Breast epithelium (tissue), 4 donors: ENCODE measurements around the gene MYL4. TPM values are rescaled to one million over a fixed set of nuclear protein-coding genes. Genes with fewer than 3 reads are reported as not detected.
"Not testable (repeated sequence)": the region's sequence is repeated elsewhere in the genome, so short reads cannot be mapped to it uniquely, and the experiment has no call there.

ENCODE experiments used
- DNase-seq, 2 donors: peaks; one replicate each; pipeline ENCODE4 v3.0.0-alpha.2; 2019; ENCODE audit warnings: low spot score in 2 of 2
- H3K27ac ChIP-seq, 2 donors: fragments of 200-600 bp; sonication (generic) in 1 of 2; one replicate each; pipeline ENCODE4 v1.5.1; 2016 to 2019; ENCODE audit warnings: mild to moderate bottlenecking in 1 of 2
- H3K27me3 ChIP-seq, 2 donors: fragments of 200-600 bp; sonication (generic) in 1 of 2; one replicate each; pipeline versions ENCODE4 v1.5.1 to v1.6.0; 2017 to 2019; ENCODE audit warnings: control low read depth in 1 of 2, mild to moderate bottlenecking in 1 of 2
- H3K36me3 ChIP-seq: fragments of 200-600 bp; one replicate; pipeline ENCODE4 v1.5.1; 2019
- H3K4me1 ChIP-seq, 2 donors: fragments of 200-600 bp; sonication (generic); one replicate each; pipeline ENCODE4 v1.5.1; 2016 to 2019; ENCODE audit warnings: control low read depth in 1 of 2
- H3K4me3 ChIP-seq, 3 donors: fragments of 200-600 bp; sonication (generic); 1 replicate in 2 of 3; 2 replicates in 1 of 3; pipeline ENCODE4 v1.5.1; 2016 to 2019; ENCODE audit warnings: mild to moderate bottlenecking in 3 of 3, moderate library complexity in 2 of 3
- H3K9me3 ChIP-seq, 2 donors: fragments of 200-600 bp; sonication (generic) in 1 of 2; one replicate each; pipeline ENCODE4 v1.5.1; 2016 to 2019; ENCODE audit warnings: control low read depth in 1 of 2
- POLR2A ChIP-seq: fragments of 450-650 bp; IDR thresholded peaks from one replicate; pipeline ENCODE4 v1.6.1; 2016; ENCODE audit warnings: antibody characterized with exemption, mild to moderate bottlenecking, moderate library complexity
- POLR2AphosphoS5 ChIP-seq, 3 donors: sonication (generic); formaldehyde crosslinking; IDR thresholded peaks; one replicate each; pipeline ENCODE4 v1.6.1; 2017; ENCODE audit warnings: antibody characterized with exemption in 3 of 3
- intact Hi-C: fragments of 100-400 bp; cut with DNase I; formaldehyde crosslinking; loops from one replicate; pipeline ENCODE4 v1.15.1; 2023; ENCODE audit warnings: low total_unique reads
- total RNA-seq, 3 donors: library from RNA; depleted of rRNA; stranded (reverse); fragments of >200 nt; gene quantifications; one replicate each; pipeline ENCODE4 v1.1.0, GENCODE V29; 2016
- TF ChIP-seq, protein P1 (sequence below), 3 donors: fragments of 450-650 bp; IDR thresholded peaks; one replicate each; pipeline ENCODE4 v1.5.1; 2016 to 2017; ENCODE audit warnings: antibody characterized with exemption in 3 of 3, mild to moderate bottlenecking in 3 of 3, moderate library complexity in 3 of 3

MYL4 gene
- total RNA-seq, 3 donors from 2014 or later, result not detected

- intact Hi-C loops, result no loop called here
- Histone ChIP-seq H3K9me3 (no peaks in the 10 kb centered on the region), H3K4me1 (no peaks in the 10 kb centered on the region), H3K27me3 (no peaks in the 10 kb centered on the region), H3K36me3 (no peaks in the 10 kb centered on the region), H3K4me3 (no peak overlapping the region), H3K27ac (peak overlapping the region in 1 of 2 donors; percentile 22)
- no peak for DNase-seq
- TF ChIP-seq POLR2AphosphoS5 (IDR thresholded peaks at IDR 0.05), result no peak
- no peak for TF ChIP-seq POLR2A
- TF ChIP-seq, protein P1, sequence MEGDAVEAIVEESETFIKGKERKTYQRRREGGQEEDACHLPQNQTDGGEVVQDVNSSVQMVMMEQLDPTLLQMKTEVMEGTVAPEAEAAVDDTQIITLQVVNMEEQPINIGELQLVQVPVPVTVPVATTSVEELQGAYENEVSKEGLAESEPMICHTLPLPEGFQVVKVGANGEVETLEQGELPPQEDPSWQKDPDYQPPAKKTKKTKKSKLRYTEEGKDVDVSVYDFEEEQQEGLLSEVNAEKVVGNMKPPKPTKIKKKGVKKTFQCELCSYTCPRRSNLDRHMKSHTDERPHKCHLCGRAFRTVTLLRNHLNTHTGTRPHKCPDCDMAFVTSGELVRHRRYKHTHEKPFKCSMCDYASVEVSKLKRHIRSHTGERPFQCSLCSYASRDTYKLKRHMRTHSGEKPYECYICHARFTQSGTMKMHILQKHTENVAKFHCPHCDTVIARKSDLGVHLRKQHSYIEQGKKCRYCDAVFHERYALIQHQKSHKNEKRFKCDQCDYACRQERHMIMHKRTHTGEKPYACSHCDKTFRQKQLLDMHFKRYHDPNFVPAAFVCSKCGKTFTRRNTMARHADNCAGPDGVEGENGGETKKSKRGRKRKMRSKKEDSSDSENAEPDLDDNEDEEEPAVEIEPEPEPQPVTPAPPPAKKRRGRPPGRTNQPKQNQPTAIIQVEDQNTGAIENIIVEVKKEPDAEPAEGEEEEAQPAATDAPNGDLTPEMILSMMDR (IDR thresholded peaks at IDR 0.05), result no peak
Observed at GRCh38 chr17:47223007-47223406, 13.9 kb downstream of the MYL4 start.

GRCh38 chr17:47223460-47223859 is 14.3 kb downstream of the MYL4 start:
- intact Hi-C loops, result no loop called here
- H3K9me3 ChIP-seq, result no peaks in the 10 kb centered on the region
- H3K27ac ChIP-seq, result peak overlapping the region; percentile 21 to 22
- DNase-seq, result no peak
- TF ChIP-seq POLR2A, result no peak
- no peak for TF ChIP-seq POLR2AphosphoS5 (IDR thresholded peaks at IDR 0.05)
- TF ChIP-seq, protein P1 (IDR thresholded peaks at IDR 0.05), result no peak
- H3K27me3 ChIP-seq, result no peaks in the 10 kb centered on the region
- no peaks in the 10 kb centered on the region for H3K36me3 ChIP-seq
- H3K4me3 ChIP-seq, result no peak overlapping the region
- no peaks in the 10 kb centered on the region for H3K4me1 ChIP-seq

- H3K36me3 ChIP-seq, DNase-seq, H3K4me1 ChIP-seq, H3K9me3 ChIP-seq, H3K27me3 ChIP-seq, H3K4me3 ChIP-seq, intact Hi-C loops: not testable (repeated sequence)
- H3K27ac ChIP-seq, result peak overlapping the region; percentile 77 to 87
Observed at GRCh38 chr17:47224077-47224476, 14.9 kb downstream of the MYL4 start.

- no peaks in the 10 kb centered on the region for H3K9me3 ChIP-seq
- TF ChIP-seq, protein P1 (IDR thresholded peaks at IDR 0.05), result no peak
- TF ChIP-seq POLR2A (no peak), POLR2AphosphoS5 (IDR thresholded peaks at IDR 0.05) (no peak)
- intact Hi-C loops, result no loop called here
- H3K36me3 ChIP-seq, result no peaks in the 10 kb centered on the region
- peak overlapping the region; percentile 77 to 87 for H3K27ac ChIP-seq
- H3K27me3 ChIP-seq, result no peaks in the 10 kb centered on the region
- H3K4me1 ChIP-seq, result peaks cover 0 to 3% of the 10 kb centered on the region in 2 donors
- H3K4me3 ChIP-seq, result no peak overlapping the region
- no peak for DNase-seq
Observed at GRCh38 chr17:47224966-47225365, 15.8 kb downstream of the MYL4 start.

DNA sequence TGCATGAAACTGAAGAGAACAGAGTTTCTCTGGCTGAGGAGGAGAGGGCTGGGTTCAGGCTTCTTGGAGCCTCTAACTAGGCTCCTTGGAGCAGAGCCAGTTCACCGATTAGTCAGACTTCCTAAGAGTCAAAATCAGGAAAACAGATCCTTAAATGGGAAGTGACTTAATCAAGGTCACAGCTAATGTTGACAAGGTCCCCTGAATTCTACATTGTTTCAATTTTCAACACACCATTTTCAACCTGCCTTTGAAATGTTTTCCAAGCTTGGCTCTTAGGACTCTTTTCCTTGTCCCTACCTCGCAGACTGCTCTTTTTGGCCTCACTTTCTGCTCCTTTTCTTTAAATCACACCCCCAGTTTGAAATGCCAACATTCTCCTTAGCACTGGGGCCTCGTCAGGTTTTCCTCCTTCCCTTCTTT is 16.3 kb downstream of the MYL4 start:
- no peak for DNase-seq
- Histone ChIP-seq H3K4me1 (peaks cover 0 to 3% of the 10 kb centered on the region in 2 donors), H3K27me3 (no peaks in the 10 kb centered on the region), H3K9me3 (no peaks in the 10 kb centered on the region), H3K27ac (peak overlapping the region; percentile 77 to 87), H3K4me3 (no peak overlapping the region), H3K36me3 (no peaks in the 10 kb centered on the region)
- TF ChIP-seq, protein P1 (IDR thresholded peaks at IDR 0.05), result no peak
- TF ChIP-seq POLR2AphosphoS5 (IDR thresholded peaks at IDR 0.05), result peak in 1 of 3 donors; percentile 30
- intact Hi-C loops, result no loop called here
